CD4-positive, alpha-beta T cell treated with Interleukin-15 for 4 hours (primary cell): ENCODE results near the gene KCTD1.

Experiments
- DNase-seq: peaks from one replicate; pipeline ENCODE4 v3.0.0-alpha.2; 2020; ENCODE audit warnings: low spot score

KCTD1 gene

GRCh38 chr18:26548415-26549262 lies at the start of gene KCTD1:
Gene KCTD1 (minus strand): TSS chr18:26548553. CDS start chr18:26548536, 17 bp downstream.
- DNase-seq = peak; percentile 71

GRCh38 chr18:26593365-26594320 lies 45.3 kb upstream of the KCTD1 start:
- no peak for DNase-seq

- DNase-seq = no peak
Observed at GRCh38 chr18:26584745-26585144, 36.4 kb upstream of the KCTD1 start.

- DNase-seq = no peak
Observed at GRCh38 chr18:26579941-26580618, 31.7 kb upstream of the KCTD1 start.

- no peak for DNase-seq
Observed at GRCh38 chr18:26575865-26576217, 27.5 kb upstream of the KCTD1 start.

- DNase-seq = no peak
Observed at GRCh38 chr18:26574958-26575864, 26.9 kb upstream of the KCTD1 start.

GRCh38 chr18:26568926-26569665 lies 20.7 kb upstream of the KCTD1 start:
- no peak for DNase-seq

GRCh38 chr18:26568513-26568912 lies 20.2 kb upstream of the KCTD1 start:
- no peak for DNase-seq

GRCh38 chr18:26566874-26567555 lies 18.7 kb upstream of the KCTD1 start:
- DNase-seq = no peak

GRCh38 chr18:26565514-26565913 lies 17.2 kb upstream of the KCTD1 start:
- DNase-seq = no peak

- no peak for DNase-seq
Observed at GRCh38 chr18:26563024-26563423, 14.7 kb upstream of the KCTD1 start.

GRCh38 chr18:26562568-26562967 lies 14.2 kb upstream of the KCTD1 start:
- no peak for DNase-seq

GRCh38 chr18:26561769-26562168 lies 13.4 kb upstream of the KCTD1 start:
- DNase-seq = no peak

- no peak for DNase-seq
Observed at GRCh38 chr18:26556573-26556972, 8.2 kb upstream of the KCTD1 start.

GRCh38 chr18:26555804-26556553 lies 7.6 kb upstream of the KCTD1 start:
- no peak for DNase-seq

- no peak for DNase-seq
Observed at GRCh38 chr18:26553943-26554342, 5.6 kb upstream of the KCTD1 start.

- DNase-seq = no peak
Observed at GRCh38 chr18:26551695-26552081, 3.3 kb upstream of the KCTD1 start.

GRCh38 chr18:26550998-26551694 lies 2.8 kb upstream of the KCTD1 start:
- no peak for DNase-seq
